ENCODE data around the gene NAALADL1.

- no peak for TF ChIP-seq POLR2A (IDR thresholded peaks at IDR 0.05; ENCODE audit: low read depth, low read length)
- no peak for TF ChIP-seq TAF1 (IDR thresholded peaks at IDR 0.05; ENCODE audit: borderline replicate concordance, low read depth, low read length)
- no peak for TF ChIP-seq POLR2AphosphoS5 (IDR thresholded peaks at IDR 0.05; ENCODE audit: low read depth, low read length)
Observed at GRCh38 chr11:65017937-65018336, 40.4 kb downstream of the NAALADL1 start.
